ENCODE measurements around the gene AWAT2.

DNA sequence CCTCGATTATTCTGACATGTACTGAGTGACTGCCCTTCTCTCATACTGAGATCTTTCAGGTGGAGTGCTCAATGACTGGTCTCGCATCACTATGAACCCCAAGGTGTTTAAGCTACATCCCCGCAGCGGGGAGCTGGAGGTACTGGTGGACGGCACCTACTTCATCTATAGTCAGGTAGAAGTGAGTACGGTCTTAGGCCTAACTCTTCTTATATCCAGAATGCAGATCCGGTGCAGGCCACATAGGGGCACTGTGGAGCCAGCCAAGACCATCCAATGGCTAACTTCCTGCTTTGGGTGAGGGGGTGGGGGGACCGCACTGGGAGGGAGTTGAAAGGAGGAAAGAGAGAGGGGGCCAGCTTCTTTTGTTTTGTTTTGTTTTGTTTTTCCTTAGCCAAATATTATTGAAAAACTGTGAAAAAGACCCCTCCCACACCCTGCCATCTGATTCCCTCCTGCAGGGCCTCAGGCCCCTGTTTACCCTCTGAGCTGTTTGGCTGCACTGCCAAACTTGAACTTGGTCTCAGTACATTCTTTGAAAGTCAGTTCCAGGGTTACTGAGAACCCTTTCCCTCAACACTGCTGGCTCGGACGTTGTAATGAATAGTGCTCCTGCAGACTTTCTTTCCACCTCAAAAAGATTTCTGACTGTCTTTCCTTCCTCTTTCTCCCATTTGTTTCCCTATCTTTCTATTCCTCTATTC is 16.2 kb downstream of the AWAT2 start:
- TF ChIP-seq, protein P1, sequence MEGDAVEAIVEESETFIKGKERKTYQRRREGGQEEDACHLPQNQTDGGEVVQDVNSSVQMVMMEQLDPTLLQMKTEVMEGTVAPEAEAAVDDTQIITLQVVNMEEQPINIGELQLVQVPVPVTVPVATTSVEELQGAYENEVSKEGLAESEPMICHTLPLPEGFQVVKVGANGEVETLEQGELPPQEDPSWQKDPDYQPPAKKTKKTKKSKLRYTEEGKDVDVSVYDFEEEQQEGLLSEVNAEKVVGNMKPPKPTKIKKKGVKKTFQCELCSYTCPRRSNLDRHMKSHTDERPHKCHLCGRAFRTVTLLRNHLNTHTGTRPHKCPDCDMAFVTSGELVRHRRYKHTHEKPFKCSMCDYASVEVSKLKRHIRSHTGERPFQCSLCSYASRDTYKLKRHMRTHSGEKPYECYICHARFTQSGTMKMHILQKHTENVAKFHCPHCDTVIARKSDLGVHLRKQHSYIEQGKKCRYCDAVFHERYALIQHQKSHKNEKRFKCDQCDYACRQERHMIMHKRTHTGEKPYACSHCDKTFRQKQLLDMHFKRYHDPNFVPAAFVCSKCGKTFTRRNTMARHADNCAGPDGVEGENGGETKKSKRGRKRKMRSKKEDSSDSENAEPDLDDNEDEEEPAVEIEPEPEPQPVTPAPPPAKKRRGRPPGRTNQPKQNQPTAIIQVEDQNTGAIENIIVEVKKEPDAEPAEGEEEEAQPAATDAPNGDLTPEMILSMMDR (IDR thresholded peaks at IDR 0.05), result peak in 3 of 4 experiments; percentile 25 to 43 (median 43)
- TF ChIP-seq POLR2AphosphoS5 (IDR thresholded peaks at IDR 0.05) (no peak), POLR2A (IDR thresholded peaks at IDR 0.05) (no peak)

All from prostate gland (tissue), 2 donors.